Transverse colon (tissue), 4 donors: Measurements from ENCODE around the gene GPHN.
"Not testable (repeated sequence)": the region's sequence is repeated elsewhere in the genome, so short reads cannot be mapped to it uniquely, and the experiment has no call there.

Experiments used
- POLR2AphosphoS5 ChIP-seq, 3 donors: sonication (generic); formaldehyde crosslinking; IDR thresholded peaks; one replicate each; pipeline ENCODE4 v1.6.1; 2016; ENCODE audit warnings: antibody characterized with exemption in 3 of 3
- TF ChIP-seq, protein P1 (sequence below), 5 experiments: fragments of 200-600 bp in 3 of 5; fragments of 450-650 bp in 2 of 5; sonication (generic) in 3 of 5; IDR thresholded peaks; 1 replicate in 2 of 5; 2 replicates in 3 of 5; pipeline ENCODE4 v1.5.1; 2016 to 2017; ENCODE audit warnings: antibody characterized with exemption in 5 of 5, inconsistent platforms in 3 of 5, mild to moderate bottlenecking in 2 of 5, moderate library complexity in 1 of 5

DNA sequence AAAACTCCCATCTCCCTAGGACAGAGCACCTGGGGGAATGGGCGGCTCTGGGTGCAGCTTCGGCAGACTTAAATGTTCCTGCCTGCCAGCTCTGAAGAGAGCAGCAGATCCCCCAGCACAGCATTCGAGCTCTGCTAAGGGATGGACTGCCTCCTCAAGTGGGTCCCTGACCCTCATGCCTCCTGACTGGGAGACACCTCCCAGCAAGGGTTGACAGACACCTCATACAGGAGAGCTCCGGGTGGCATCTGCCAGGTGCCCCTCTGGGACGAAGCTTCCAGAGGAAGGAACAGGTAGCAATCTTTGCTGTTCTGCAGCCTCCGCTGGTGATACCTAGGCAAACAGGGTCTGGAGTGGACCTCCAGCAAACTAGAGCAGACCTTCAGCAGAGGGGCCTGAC, 79.8 kb downstream of the GPHN start:
- TF ChIP-seq, protein P1, sequence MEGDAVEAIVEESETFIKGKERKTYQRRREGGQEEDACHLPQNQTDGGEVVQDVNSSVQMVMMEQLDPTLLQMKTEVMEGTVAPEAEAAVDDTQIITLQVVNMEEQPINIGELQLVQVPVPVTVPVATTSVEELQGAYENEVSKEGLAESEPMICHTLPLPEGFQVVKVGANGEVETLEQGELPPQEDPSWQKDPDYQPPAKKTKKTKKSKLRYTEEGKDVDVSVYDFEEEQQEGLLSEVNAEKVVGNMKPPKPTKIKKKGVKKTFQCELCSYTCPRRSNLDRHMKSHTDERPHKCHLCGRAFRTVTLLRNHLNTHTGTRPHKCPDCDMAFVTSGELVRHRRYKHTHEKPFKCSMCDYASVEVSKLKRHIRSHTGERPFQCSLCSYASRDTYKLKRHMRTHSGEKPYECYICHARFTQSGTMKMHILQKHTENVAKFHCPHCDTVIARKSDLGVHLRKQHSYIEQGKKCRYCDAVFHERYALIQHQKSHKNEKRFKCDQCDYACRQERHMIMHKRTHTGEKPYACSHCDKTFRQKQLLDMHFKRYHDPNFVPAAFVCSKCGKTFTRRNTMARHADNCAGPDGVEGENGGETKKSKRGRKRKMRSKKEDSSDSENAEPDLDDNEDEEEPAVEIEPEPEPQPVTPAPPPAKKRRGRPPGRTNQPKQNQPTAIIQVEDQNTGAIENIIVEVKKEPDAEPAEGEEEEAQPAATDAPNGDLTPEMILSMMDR (IDR thresholded peaks at IDR 0.05), result not testable (repeated sequence)
- TF ChIP-seq POLR2AphosphoS5 (IDR thresholded peaks at IDR 0.05), result not testable (repeated sequence)
